ENCODE results near the gene KLRK1. TPM values are rescaled to one million over a fixed set of nuclear protein-coding genes. Genes with fewer than 3 reads are reported as not detected.

Gene KLRK1
- total RNA-seq, 4 donors from 2014 or later, result 2.7 to 6.5 (median 4.2) TPM

- DNase-seq (ENCODE audit: low spot score) (no peak), ATAC-seq (ENCODE audit: low FRiP score) (no peak)
- TF ChIP-seq CTCF (IDR thresholded peaks at IDR 0.05), result no peak
These were observed 23.0 kb downstream of the KLRK1 start for GRCh38 chr12:10366875-10367274.

- no peak for DNase-seq (ENCODE audit: low spot score)
- ATAC-seq (ENCODE audit: low FRiP score), result no peak
- no peak for TF ChIP-seq CTCF (IDR thresholded peaks at IDR 0.05)
These were observed 24.0 kb downstream of the KLRK1 start for GRCh38 chr12:10365696-10366405.

- DNase-seq (ENCODE audit: low spot score) (peak; percentile 30), ATAC-seq (ENCODE audit: low FRiP score) (peak; percentile 79)
- no peak for TF ChIP-seq CTCF (IDR thresholded peaks at IDR 0.05)
These were observed 24.8 kb downstream of the KLRK1 start for GRCh38 chr12:10364815-10365622.

- no peak for TF ChIP-seq CTCF (IDR thresholded peaks at IDR 0.05)
- no peak for DNase-seq (ENCODE audit: low spot score)
- ATAC-seq (ENCODE audit: low FRiP score), result peak; percentile 84
These were observed 25.7 kb downstream of the KLRK1 start for GRCh38 chr12:10363914-10364814.

- TF ChIP-seq CTCF (IDR thresholded peaks at IDR 0.05), result no peak
- ATAC-seq (ENCODE audit: low FRiP score) (no peak), DNase-seq (ENCODE audit: low spot score) (no peak)
These were observed 26.3 kb downstream of the KLRK1 start for GRCh38 chr12:10363658-10363913.

GRCh38 chr12:10362828-10363657, 26.8 kb downstream of the KLRK1 start:
- ATAC-seq (ENCODE audit: low FRiP score) (no peak), DNase-seq (ENCODE audit: low spot score) (no peak)
- TF ChIP-seq CTCF (IDR thresholded peaks at IDR 0.05), result no peak

Data from omental fat pad (tissue), 4 donors.